Measurements from ENCODE around the gene PLEKHA1.

The PLEKHA1 gene

GRCh38 chr10:122338609-122339441 is 35.7 kb upstream of the PLEKHA1 start:
- TF ChIP-seq SIN3A (IDR thresholded peaks at IDR 0.05; ENCODE audit: borderline replicate concordance, insufficient read depth, low read length) = no peak
- TF ChIP-seq FOXP2 (optimal IDR thresholded peaks at IDR 0.05; ENCODE audit: borderline replicate concordance, extremely low read depth, extremely low read length, insufficient read depth) = no peak
- TF ChIP-seq TAF1 (IDR thresholded peaks at IDR 0.05; ENCODE audit: borderline replicate concordance, insufficient read depth, low read length) = no peak
- no peak for TF ChIP-seq POLR2AphosphoS5 (IDR thresholded peaks at IDR 0.05; ENCODE audit: low read depth, low read length)
- TF ChIP-seq, protein P1, sequence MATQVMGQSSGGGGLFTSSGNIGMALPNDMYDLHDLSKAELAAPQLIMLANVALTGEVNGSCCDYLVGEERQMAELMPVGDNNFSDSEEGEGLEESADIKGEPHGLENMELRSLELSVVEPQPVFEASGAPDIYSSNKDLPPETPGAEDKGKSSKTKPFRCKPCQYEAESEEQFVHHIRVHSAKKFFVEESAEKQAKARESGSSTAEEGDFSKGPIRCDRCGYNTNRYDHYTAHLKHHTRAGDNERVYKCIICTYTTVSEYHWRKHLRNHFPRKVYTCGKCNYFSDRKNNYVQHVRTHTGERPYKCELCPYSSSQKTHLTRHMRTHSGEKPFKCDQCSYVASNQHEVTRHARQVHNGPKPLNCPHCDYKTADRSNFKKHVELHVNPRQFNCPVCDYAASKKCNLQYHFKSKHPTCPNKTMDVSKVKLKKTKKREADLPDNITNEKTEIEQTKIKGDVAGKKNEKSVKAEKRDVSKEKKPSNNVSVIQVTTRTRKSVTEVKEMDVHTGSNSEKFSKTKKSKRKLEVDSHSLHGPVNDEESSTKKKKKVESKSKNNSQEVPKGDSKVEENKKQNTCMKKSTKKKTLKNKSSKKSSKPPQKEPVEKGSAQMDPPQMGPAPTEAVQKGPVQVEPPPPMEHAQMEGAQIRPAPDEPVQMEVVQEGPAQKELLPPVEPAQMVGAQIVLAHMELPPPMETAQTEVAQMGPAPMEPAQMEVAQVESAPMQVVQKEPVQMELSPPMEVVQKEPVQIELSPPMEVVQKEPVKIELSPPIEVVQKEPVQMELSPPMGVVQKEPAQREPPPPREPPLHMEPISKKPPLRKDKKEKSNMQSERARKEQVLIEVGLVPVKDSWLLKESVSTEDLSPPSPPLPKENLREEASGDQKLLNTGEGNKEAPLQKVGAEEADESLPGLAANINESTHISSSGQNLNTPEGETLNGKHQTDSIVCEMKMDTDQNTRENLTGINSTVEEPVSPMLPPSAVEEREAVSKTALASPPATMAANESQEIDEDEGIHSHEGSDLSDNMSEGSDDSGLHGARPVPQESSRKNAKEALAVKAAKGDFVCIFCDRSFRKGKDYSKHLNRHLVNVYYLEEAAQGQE (IDR thresholded peaks at IDR 0.05; ENCODE audit: insufficient read depth in 1 of 2, low read depth in 2 of 2, low read length in 2 of 2) = no peak

DNA sequence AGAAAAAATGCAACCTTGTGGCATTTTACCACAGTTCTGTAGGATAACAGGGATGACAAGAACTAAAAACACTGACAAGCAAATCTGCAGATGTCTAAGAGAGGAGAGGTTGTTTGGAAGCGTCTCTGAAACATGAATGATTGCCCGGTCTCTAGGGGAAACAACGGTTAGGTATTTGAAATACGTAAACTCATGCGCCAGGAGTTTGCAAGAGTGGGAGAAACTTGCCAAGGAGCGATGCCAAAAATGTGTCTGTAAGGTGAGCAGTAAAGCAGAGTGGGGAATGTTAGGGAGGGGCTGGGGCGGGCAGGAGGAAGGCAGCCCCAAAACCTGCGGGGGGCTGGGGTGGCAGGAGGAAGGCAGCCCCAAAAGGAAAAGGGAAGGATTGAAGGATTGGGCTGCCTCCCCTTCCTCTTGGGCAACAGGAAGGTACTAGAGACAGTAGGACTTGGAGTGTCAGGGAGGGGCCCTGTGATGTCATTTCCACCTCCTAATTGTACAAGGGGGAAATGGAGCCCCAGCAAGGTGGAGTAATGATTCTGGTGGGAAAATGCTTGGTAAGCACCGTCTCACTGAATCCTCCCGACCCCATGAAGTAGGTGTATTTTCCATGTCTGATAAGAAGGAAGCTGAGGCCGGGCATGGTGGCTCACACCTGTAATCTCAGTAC is 33.2 kb upstream of the PLEKHA1 start:
- TF ChIP-seq FOXP2 (optimal IDR thresholded peaks at IDR 0.05; ENCODE audit: borderline replicate concordance, extremely low read depth, extremely low read length, insufficient read depth) = no peak
- TF ChIP-seq SIN3A (IDR thresholded peaks at IDR 0.05; ENCODE audit: borderline replicate concordance, insufficient read depth, low read length) = no peak
- TF ChIP-seq, protein P1 (IDR thresholded peaks at IDR 0.05; ENCODE audit: insufficient read depth in 1 of 2, low read depth in 2 of 2, low read length in 2 of 2) = no peak
- no peak for TF ChIP-seq POLR2AphosphoS5 (IDR thresholded peaks at IDR 0.05; ENCODE audit: low read depth, low read length)
- no peak for TF ChIP-seq TAF1 (IDR thresholded peaks at IDR 0.05; ENCODE audit: borderline replicate concordance, insufficient read depth, low read length)

GRCh38 chr10:122342293-122343134 is 32.0 kb upstream of the PLEKHA1 start:
- TF ChIP-seq, protein P1 (IDR thresholded peaks at IDR 0.05; ENCODE audit: insufficient read depth in 1 of 2, low read depth in 2 of 2, low read length in 2 of 2) = no peak
- TF ChIP-seq FOXP2 (optimal IDR thresholded peaks at IDR 0.05; ENCODE audit: borderline replicate concordance, extremely low read depth, extremely low read length, insufficient read depth) = no peak

- TF ChIP-seq TAF1 (IDR thresholded peaks at IDR 0.05; ENCODE audit: borderline replicate concordance, insufficient read depth, low read length) (no peak), FOXP2 (optimal IDR thresholded peaks at IDR 0.05; ENCODE audit: borderline replicate concordance, extremely low read depth, extremely low read length, insufficient read depth) (no peak), POLR2AphosphoS5 (IDR thresholded peaks at IDR 0.05; ENCODE audit: low read depth, low read length) (no peak), SIN3A (IDR thresholded peaks at IDR 0.05; ENCODE audit: borderline replicate concordance, insufficient read depth, low read length) (no peak)
- TF ChIP-seq, protein P1 (IDR thresholded peaks at IDR 0.05; ENCODE audit: insufficient read depth in 1 of 2, low read depth in 2 of 2, low read length in 2 of 2) = no peak
Measured at GRCh38 chr10:122343135-122343800, 31.2 kb upstream of the PLEKHA1 start.

Measured in PFSK-1 (cell line).